Endothelial cell (in vitro differentiated cells): ENCODE data around the gene FGGY. TPM values are rescaled to one million over a fixed set of nuclear protein-coding genes. Genes with fewer than 3 reads are reported as not detected.
A peak's percentile ranks its signal among the peaks of the same experiment; 100 is the strongest.

Experiments used
- DNase-seq: peaks from one replicate; pipeline ENCODE4 v3.0.0; 2021; ENCODE audit warnings: low spot score
- H3K27ac Mint-ChIP-seq: one replicate; pipeline ENCODE4 v1.8.0; 2021; ENCODE audit warnings: mixed read lengths, inconsistent platforms; ENCODE audit not compliant: unreplicated experiment
- H3K27me3 Mint-ChIP-seq: one replicate; pipeline ENCODE4 v1.8.0; 2021; ENCODE audit warnings: mild to moderate bottlenecking, moderate library complexity, mixed read lengths, inconsistent platforms; ENCODE audit not compliant: unreplicated experiment
- H3K36me3 Mint-ChIP-seq: one replicate; pipeline ENCODE4 v1.8.0; 2021; ENCODE audit warnings: mild to moderate bottlenecking, low read depth, mixed read lengths, inconsistent platforms; ENCODE audit not compliant: unreplicated experiment
- H3K4me1 Mint-ChIP-seq: one replicate; pipeline ENCODE4 v1.8.0; 2021; ENCODE audit warnings: mild to moderate bottlenecking, mixed read lengths, inconsistent platforms; ENCODE audit not compliant: unreplicated experiment
- H3K4me3 Mint-ChIP-seq: one replicate; pipeline ENCODE4 v1.8.0; 2021; ENCODE audit warnings: mild to moderate bottlenecking, mixed read lengths, inconsistent platforms; ENCODE audit not compliant: unreplicated experiment
- H3K9me3 Mint-ChIP-seq: one replicate; pipeline ENCODE4 v1.8.0; 2021; ENCODE audit warnings: mixed read lengths, inconsistent platforms; ENCODE audit not compliant: unreplicated experiment
- CTCF ChIP-seq: fragments of 200-600 bp; sonication (generic); IDR thresholded peaks from one replicate; pipeline ENCODE4 v1.5.0; 2021; ENCODE audit warnings: antibody characterized with exemption; ENCODE audit not compliant: unreplicated experiment
- total RNA-seq: library from RNA; stranded (reverse); fragmentation: NEBNext Ultra II Directional; extraction: Animal tissue kit (Norgen Biotek cat#: 25700); gene quantifications from one replicate; pipeline ENCODE4 v1.2.1, GENCODE V29; 2021; ENCODE audit not compliant: unreplicated experiment

The FGGY gene
- total RNA-seq, 1 donor from 2014 or later, result 41.2 TPM

- peaks cover 9% of the 10 kb centered on the region for H3K9me3 Mint-ChIP-seq
- H3K27ac Mint-ChIP-seq, result no peak overlapping the region
- no peak for DNase-seq
- peaks cover 23% of the 10 kb centered on the region for H3K4me1 Mint-ChIP-seq
- peaks cover 4% of the 10 kb centered on the region for H3K27me3 Mint-ChIP-seq
- no peak overlapping the region for H3K4me3 Mint-ChIP-seq
- no peak for TF ChIP-seq CTCF
- peaks cover 47% of the 10 kb centered on the region for H3K36me3 Mint-ChIP-seq
Observed at GRCh38 chr1:59738152-59738551, 441.3 kb downstream of the FGGY start.

- no peak overlapping the region for H3K4me3 Mint-ChIP-seq
- H3K4me1 Mint-ChIP-seq, result peaks cover 23% of the 10 kb centered on the region
- no peak overlapping the region for H3K27ac Mint-ChIP-seq
- no peak for DNase-seq
- H3K27me3 Mint-ChIP-seq, result peaks cover 4% of the 10 kb centered on the region
- H3K9me3 Mint-ChIP-seq, result peaks cover 9% of the 10 kb centered on the region
- TF ChIP-seq CTCF, result no peak
- H3K36me3 Mint-ChIP-seq, result peaks cover 43% of the 10 kb centered on the region
Observed at GRCh38 chr1:59738591-59739015, 441.7 kb downstream of the FGGY start.

GRCh38 chr1:59739111-59739510, 442.2 kb downstream of the FGGY start:
- Mint-ChIP-seq H3K4me1 (peaks cover 22% of the 10 kb centered on the region), H3K27me3 (peaks cover 4% of the 10 kb centered on the region), H3K9me3 (peaks cover 9% of the 10 kb centered on the region), H3K36me3 (peaks cover 41% of the 10 kb centered on the region), H3K4me3 (no peak overlapping the region), H3K27ac (no peak overlapping the region)
- TF ChIP-seq CTCF, result no peak
- DNase-seq, result no peak

GRCh38 chr1:59742526-59742925, 445.6 kb downstream of the FGGY start:
- H3K36me3 Mint-ChIP-seq, result peaks cover 10% of the 10 kb centered on the region
- H3K27ac Mint-ChIP-seq, result peak overlapping the region; percentile 88
- DNase-seq, result no peak
- H3K9me3 Mint-ChIP-seq, result no peaks in the 10 kb centered on the region
- no peak overlapping the region for H3K4me3 Mint-ChIP-seq
- no peaks in the 10 kb centered on the region for H3K27me3 Mint-ChIP-seq
- peaks cover 32% of the 10 kb centered on the region for H3K4me1 Mint-ChIP-seq
- no peak for TF ChIP-seq CTCF

- Mint-ChIP-seq H3K27ac (peak overlapping the region; percentile 88), H3K4me1 (peaks cover 35% of the 10 kb centered on the region), H3K9me3 (no peaks in the 10 kb centered on the region), H3K36me3 (peaks cover 3% of the 10 kb centered on the region), H3K4me3 (no peak overlapping the region), H3K27me3 (no peaks in the 10 kb centered on the region)
- no peak for TF ChIP-seq CTCF
- DNase-seq, result no peak
Observed at GRCh38 chr1:59743324-59744091, 446.6 kb downstream of the FGGY start.
